HCT116 (cell line): ENCODE results near the gene UVRAG.

ENCODE experiments used
- EGR1 ChIP-seq: IDR thresholded peaks from 2 replicates; pipeline ENCODE4 v1.6.1; 2012; ENCODE audit warnings: low read depth
- ELF1 ChIP-seq: IDR thresholded peaks from 2 replicates; pipeline ENCODE4 v1.6.1; 2012; ENCODE audit warnings: low read depth, borderline replicate concordance
- EZH2 ChIP-seq: fragments of 200-600 bp; sonication (generic); IDR thresholded peaks from 2 replicates; pipeline ENCODE4 v1.6.1; 2017; ENCODE audit warnings: antibody characterized with exemption, mixed run types
- FOSL1 ChIP-seq: IDR thresholded peaks from 2 replicates; pipeline ENCODE4 v1.6.1; 2012; ENCODE audit warnings: low read depth
- POLR2A ChIP-seq: IDR thresholded peaks from 2 replicates; pipeline ENCODE4 v1.7.0; 2011; ENCODE audit warnings: borderline replicate concordance; ENCODE audit not compliant: insufficient read depth, insufficient read length; ENCODE audit errors: extremely low read depth
- POLR2AphosphoS5 ChIP-seq: IDR thresholded peaks from 2 replicates; pipeline ENCODE4 v1.6.1; 2011; ENCODE audit warnings: mild to moderate bottlenecking, low read depth, low read length, moderate library complexity
- SIN3A ChIP-seq: IDR thresholded peaks from 2 replicates; pipeline ENCODE4 v1.6.1; 2012; ENCODE audit warnings: low read depth
- SP1 ChIP-seq: IDR thresholded peaks from 2 replicates; pipeline ENCODE4 v1.6.1; 2012; ENCODE audit warnings: low read depth
- YY1 ChIP-seq: IDR thresholded peaks from 2 replicates; pipeline ENCODE4 v1.6.1; 2011; ENCODE audit warnings: low read length, low read depth, moderate library complexity, mild to moderate bottlenecking; ENCODE audit not compliant: insufficient replicate concordance; ENCODE audit errors: extremely low read depth
- ZNF274 ChIP-seq: fragments of 200-500 bp; sonication (Bioruptor generic); IDR thresholded peaks from 2 replicates; pipeline ENCODE4 v1.6.1; 2014; ENCODE audit warnings: mild to moderate bottlenecking, low read depth, low read length, inconsistent platforms
- TF ChIP-seq, protein P1 (sequence below), 3 experiments: fragments of 200-600 bp in 1 of 3; sonication (generic) in 1 of 3; IDR thresholded peaks in 2 of 3; conservative IDR thresholded peaks in 1 of 3; 2 replicates each; pipeline ENCODE4 v1.5.1; 2012 to 2017; ENCODE audit warnings: low read depth in 2 of 3, low read length in 2 of 3, antibody characterized with exemption in 1 of 3, borderline replicate concordance in 1 of 3, control low read depth in 1 of 3, mild to moderate bottlenecking in 1 of 3, mixed read lengths in 1 of 3, mixed run types in 1 of 3, moderate library complexity in 1 of 3; ENCODE audit not compliant: insufficient read depth in 1 of 3
- TF ChIP-seq, protein P2 (sequence below): IDR thresholded peaks from 2 replicates; pipeline ENCODE4 v1.6.1; 2011; ENCODE audit warnings: mild to moderate bottlenecking, low read length, moderate library complexity; ENCODE audit not compliant: insufficient replicate concordance; ENCODE audit errors: extremely low read depth
- TF ChIP-seq, protein P3 (sequence below): IDR thresholded peaks from 2 replicates; pipeline ENCODE4 v1.6.1; 2012

DNA sequence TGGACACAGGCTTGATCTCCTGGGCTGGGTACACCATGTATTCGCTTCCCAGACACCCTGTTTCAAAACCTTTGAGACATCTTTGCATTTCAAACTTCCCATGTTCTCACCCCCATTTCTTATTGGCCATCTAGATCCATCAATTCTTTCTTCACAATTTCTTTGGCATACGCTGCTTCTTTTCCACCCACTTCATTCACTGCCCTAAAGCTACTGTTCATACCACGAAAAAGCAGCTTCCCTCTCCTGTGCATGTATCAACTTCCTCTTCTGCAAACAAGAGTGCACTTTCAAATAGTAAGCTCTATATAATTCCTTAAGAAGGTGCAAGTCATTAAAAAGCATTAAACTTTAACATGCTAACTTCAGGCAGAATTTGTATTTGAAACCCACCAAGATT lies 21.4 kb downstream of the UVRAG start:
- TF ChIP-seq SIN3A (no peak), YY1 (no peak), POLR2A (no peak), POLR2AphosphoS5 (no peak), EZH2 (no peak), ZNF274 (no peak), SP1 (no peak), EGR1 (no peak), FOSL1 (no peak), ELF1 (no peak)
- TF ChIP-seq, protein P1, sequence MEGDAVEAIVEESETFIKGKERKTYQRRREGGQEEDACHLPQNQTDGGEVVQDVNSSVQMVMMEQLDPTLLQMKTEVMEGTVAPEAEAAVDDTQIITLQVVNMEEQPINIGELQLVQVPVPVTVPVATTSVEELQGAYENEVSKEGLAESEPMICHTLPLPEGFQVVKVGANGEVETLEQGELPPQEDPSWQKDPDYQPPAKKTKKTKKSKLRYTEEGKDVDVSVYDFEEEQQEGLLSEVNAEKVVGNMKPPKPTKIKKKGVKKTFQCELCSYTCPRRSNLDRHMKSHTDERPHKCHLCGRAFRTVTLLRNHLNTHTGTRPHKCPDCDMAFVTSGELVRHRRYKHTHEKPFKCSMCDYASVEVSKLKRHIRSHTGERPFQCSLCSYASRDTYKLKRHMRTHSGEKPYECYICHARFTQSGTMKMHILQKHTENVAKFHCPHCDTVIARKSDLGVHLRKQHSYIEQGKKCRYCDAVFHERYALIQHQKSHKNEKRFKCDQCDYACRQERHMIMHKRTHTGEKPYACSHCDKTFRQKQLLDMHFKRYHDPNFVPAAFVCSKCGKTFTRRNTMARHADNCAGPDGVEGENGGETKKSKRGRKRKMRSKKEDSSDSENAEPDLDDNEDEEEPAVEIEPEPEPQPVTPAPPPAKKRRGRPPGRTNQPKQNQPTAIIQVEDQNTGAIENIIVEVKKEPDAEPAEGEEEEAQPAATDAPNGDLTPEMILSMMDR (IDR thresholded peaks at IDR 0.05 in 2 of 3, conservative IDR thresholded peaks at IDR 0.05 in 1 of 3; ENCODE audit: borderline replicate concordance in 1 of 3, insufficient read depth in 1 of 3, low read depth in 2 of 3, low read length in 2 of 3): no peak
- TF ChIP-seq, protein P2, sequence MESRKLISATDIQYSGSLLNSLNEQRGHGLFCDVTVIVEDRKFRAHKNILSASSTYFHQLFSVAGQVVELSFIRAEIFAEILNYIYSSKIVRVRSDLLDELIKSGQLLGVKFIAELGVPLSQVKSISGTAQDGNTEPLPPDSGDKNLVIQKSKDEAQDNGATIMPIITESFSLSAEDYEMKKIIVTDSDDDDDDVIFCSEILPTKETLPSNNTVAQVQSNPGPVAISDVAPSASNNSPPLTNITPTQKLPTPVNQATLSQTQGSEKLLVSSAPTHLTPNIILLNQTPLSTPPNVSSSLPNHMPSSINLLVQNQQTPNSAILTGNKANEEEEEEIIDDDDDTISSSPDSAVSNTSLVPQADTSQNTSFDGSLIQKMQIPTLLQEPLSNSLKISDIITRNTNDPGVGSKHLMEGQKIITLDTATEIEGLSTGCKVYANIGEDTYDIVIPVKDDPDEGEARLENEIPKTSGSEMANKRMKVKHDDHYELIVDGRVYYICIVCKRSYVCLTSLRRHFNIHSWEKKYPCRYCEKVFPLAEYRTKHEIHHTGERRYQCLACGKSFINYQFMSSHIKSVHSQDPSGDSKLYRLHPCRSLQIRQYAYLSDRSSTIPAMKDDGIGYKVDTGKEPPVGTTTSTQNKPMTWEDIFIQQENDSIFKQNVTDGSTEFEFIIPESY: no peak
- TF ChIP-seq, protein P3, sequence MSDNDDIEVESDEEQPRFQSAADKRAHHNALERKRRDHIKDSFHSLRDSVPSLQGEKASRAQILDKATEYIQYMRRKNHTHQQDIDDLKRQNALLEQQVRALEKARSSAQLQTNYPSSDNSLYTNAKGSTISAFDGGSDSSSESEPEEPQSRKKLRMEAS: no peak
